T-helper 2 cell (primary cell): ENCODE measurements around the gene PCDH12.

Experiments used
- DNase-seq, 5 experiments: peaks; one replicate each; pipeline versions ENCODE4 v3.0.0 to v3.0.0-alpha.2; 2012 to 2022

PCDH12 gene

GRCh38 chr5:141906517-141906916 lies 51.5 kb downstream of the PCDH12 start:
- no peak for DNase-seq

- no peak for DNase-seq
Observed at GRCh38 chr5:141904551-141904950, 53.5 kb downstream of the PCDH12 start.

- DNase-seq = no peak
Observed at GRCh38 chr5:141903261-141903660, 54.7 kb downstream of the PCDH12 start.

- DNase-seq = no peak
Observed at GRCh38 chr5:141902015-141902814, 55.8 kb downstream of the PCDH12 start.

GRCh38 chr5:141898448-141899049 lies 59.5 kb downstream of the PCDH12 start:
- no peak for DNase-seq

GRCh38 chr5:141897425-141897824 lies 60.6 kb downstream of the PCDH12 start:
- no peak for DNase-seq
